ENCODE measurements around the gene FEN1.

Gene FEN1, protein sequence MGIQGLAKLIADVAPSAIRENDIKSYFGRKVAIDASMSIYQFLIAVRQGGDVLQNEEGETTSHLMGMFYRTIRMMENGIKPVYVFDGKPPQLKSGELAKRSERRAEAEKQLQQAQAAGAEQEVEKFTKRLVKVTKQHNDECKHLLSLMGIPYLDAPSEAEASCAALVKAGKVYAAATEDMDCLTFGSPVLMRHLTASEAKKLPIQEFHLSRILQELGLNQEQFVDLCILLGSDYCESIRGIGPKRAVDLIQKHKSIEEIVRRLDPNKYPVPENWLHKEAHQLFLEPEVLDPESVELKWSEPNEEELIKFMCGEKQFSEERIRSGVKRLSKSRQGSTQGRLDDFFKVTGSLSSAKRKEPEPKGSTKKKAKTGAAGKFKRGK

GRCh38 chr11:61792310-61793082, at the start of gene FEN1, which contains the start of gene TMEM258:
Gene FEN1, plus strand, starts transcription at chr11:61792911. Its CDS starts 2,451 bp downstream, at chr11:61795362.
Gene TMEM258, minus strand, starts transcription at chr11:61792599. Its CDS starts 41 bp downstream, at chr11:61792558.
- peak within 1 kb of the TSS; percentile 92 for H3K4me3 ChIP-seq (ENCODE audit: low read length)

DNA sequence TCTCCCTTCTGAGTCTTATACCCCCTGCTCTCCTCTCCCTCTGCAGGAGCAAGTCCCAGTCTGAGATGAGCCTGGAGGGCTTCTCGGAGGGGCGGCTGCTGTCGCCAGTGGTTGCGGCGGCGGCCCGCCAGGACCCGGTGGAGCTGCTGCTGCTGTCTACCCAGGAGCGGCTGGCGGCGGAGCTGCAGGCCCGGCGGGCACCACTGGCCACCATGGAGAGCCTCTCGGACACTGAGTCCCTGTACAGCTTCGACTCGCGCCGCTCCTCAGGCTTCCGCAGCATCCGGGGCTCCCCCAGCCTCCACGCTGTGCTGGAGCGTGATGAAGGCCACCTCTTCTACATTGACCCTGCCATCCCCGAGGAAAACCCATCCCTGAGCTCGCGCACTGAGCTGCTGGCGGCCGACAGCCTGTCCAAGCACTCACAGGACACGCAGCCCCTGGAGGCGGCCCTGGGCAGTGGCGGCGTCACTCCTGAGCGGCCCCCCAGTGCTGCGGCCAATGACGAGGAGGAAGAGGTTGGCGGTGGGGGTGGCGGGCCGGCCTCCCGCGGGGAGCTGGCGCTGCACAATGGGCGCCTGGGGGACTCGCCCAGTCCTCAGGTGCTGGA, 49.1 kb upstream of the FEN1 start:
- Histone ChIP-seq H3K36me3 (ENCODE audit: control insufficient read depth, low read length) (no peaks in the 10 kb centered on the region), H3K9me3 (ENCODE audit: control insufficient read depth, insufficient read depth, low read length) (no peaks in the 10 kb centered on the region), H3K9me2 (replicated peaks; ENCODE audit: control insufficient read depth, low read length) (no peaks in the 10 kb centered on the region), H3F3A (ENCODE audit: control insufficient read depth, insufficient read depth) (no peaks in the 10 kb centered on the region), H3K27me3 (ENCODE audit: control insufficient read depth, low read length) (peaks cover under 1% of the 10 kb centered on the region; the same call in 1 of the 2 replicates), H3K4me2 (ENCODE audit: low read length) (no peak overlapping the region), H3K27ac (ENCODE audit: low read depth, low read length) (no peak overlapping the region), H3K4me3 (ENCODE audit: low read length) (no peak overlapping the region), H4K20me1 (ENCODE audit: control insufficient read depth, insufficient read depth, low read depth, low read length) (no peaks in the 10 kb centered on the region), H3K79me2 (ENCODE audit: control insufficient read depth, low read length) (no peaks in the 10 kb centered on the region), H3K4me1 (ENCODE audit: control insufficient read depth, low read length) (no peaks in the 10 kb centered on the region)
- no peak for TF ChIP-seq EZH2phosphoT487 (IDR thresholded peaks at IDR 0.05; ENCODE audit: borderline replicate concordance, low read length)
- TF ChIP-seq, protein P1, sequence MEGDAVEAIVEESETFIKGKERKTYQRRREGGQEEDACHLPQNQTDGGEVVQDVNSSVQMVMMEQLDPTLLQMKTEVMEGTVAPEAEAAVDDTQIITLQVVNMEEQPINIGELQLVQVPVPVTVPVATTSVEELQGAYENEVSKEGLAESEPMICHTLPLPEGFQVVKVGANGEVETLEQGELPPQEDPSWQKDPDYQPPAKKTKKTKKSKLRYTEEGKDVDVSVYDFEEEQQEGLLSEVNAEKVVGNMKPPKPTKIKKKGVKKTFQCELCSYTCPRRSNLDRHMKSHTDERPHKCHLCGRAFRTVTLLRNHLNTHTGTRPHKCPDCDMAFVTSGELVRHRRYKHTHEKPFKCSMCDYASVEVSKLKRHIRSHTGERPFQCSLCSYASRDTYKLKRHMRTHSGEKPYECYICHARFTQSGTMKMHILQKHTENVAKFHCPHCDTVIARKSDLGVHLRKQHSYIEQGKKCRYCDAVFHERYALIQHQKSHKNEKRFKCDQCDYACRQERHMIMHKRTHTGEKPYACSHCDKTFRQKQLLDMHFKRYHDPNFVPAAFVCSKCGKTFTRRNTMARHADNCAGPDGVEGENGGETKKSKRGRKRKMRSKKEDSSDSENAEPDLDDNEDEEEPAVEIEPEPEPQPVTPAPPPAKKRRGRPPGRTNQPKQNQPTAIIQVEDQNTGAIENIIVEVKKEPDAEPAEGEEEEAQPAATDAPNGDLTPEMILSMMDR (IDR thresholded peaks at IDR 0.05; ENCODE audit: low read depth, low read length, poor library complexity, severe bottlenecking): no peak

More at GRCh38 chr11:61792310-61793082, at the start of gene FEN1, which contains the start of gene TMEM258:
- Histone ChIP-seq H3K9me3 (ENCODE audit: control insufficient read depth, insufficient read depth, low read length) (no peaks in the 10 kb centered on the region), H3K36me3 (ENCODE audit: control insufficient read depth, low read length) (peaks cover 76% of the 10 kb centered on the region), H4K20me1 (ENCODE audit: control insufficient read depth, insufficient read depth, low read depth, low read length) (peaks cover 19% of the 10 kb centered on the region), H3K4me2 (ENCODE audit: low read length) (peak within 1 kb of the TSS; percentile 74), H3F3A (ENCODE audit: control insufficient read depth, insufficient read depth) (peaks cover 7% of the 10 kb centered on the region), H3K4me1 (ENCODE audit: control insufficient read depth, low read length) (peaks cover 33% of the 10 kb centered on the region), H3K27ac (ENCODE audit: low read depth, low read length) (peak within 1 kb of the TSS; percentile 71), H3K79me2 (ENCODE audit: control insufficient read depth, low read length) (peaks cover 82% of the 10 kb centered on the region), H3K9me2 (replicated peaks; ENCODE audit: control insufficient read depth, low read length) (no peaks in the 10 kb centered on the region), H3K27me3 (ENCODE audit: control insufficient read depth, low read length) (no peaks in the 10 kb centered on the region)
- TF ChIP-seq EZH2phosphoT487 (IDR thresholded peaks at IDR 0.05; ENCODE audit: borderline replicate concordance, low read length): no peak
- TF ChIP-seq, protein P1 (IDR thresholded peaks at IDR 0.05; ENCODE audit: low read depth, low read length, poor library complexity, severe bottlenecking): no peak

- Histone ChIP-seq H3K4me2 (ENCODE audit: low read length) (no peak overlapping the region), H3K79me2 (ENCODE audit: control insufficient read depth, low read length) (no peaks in the 10 kb centered on the region), H3F3A (ENCODE audit: control insufficient read depth, insufficient read depth) (no peaks in the 10 kb centered on the region), H3K9me2 (replicated peaks; ENCODE audit: control insufficient read depth, low read length) (no peaks in the 10 kb centered on the region), H3K27ac (ENCODE audit: low read depth, low read length) (no peak overlapping the region), H3K4me1 (ENCODE audit: control insufficient read depth, low read length) (no peaks in the 10 kb centered on the region), H4K20me1 (ENCODE audit: control insufficient read depth, insufficient read depth, low read depth, low read length) (no peaks in the 10 kb centered on the region), H3K4me3 (ENCODE audit: low read length) (no peak overlapping the region), H3K36me3 (ENCODE audit: control insufficient read depth, low read length) (no peaks in the 10 kb centered on the region), H3K27me3 (ENCODE audit: control insufficient read depth, low read length) (peaks cover 4% of the 10 kb centered on the region; the same call in 1 of the 2 replicates), H3K9me3 (ENCODE audit: control insufficient read depth, insufficient read depth, low read length) (no peaks in the 10 kb centered on the region)
- TF ChIP-seq, protein P1 (IDR thresholded peaks at IDR 0.05; ENCODE audit: low read depth, low read length, poor library complexity, severe bottlenecking): no peak
- no peak for TF ChIP-seq EZH2phosphoT487 (IDR thresholded peaks at IDR 0.05; ENCODE audit: borderline replicate concordance, low read length)
Measured at GRCh38 chr11:61744181-61744580, 48.5 kb upstream of the FEN1 start.
